K562 (cell line): ENCODE results near the gene PPOX. TPM values are rescaled to one million over a fixed set of nuclear protein-coding genes. Genes with fewer than 3 reads are reported as not detected.
A peak's percentile ranks its signal among the peaks of the same experiment; 100 is the strongest.

ENCODE experiments used
- EZH2 ChIP-seq: IDR thresholded peaks from 2 replicates; pipeline ENCODE4 v1.6.1; 2012; ENCODE audit warnings: low read depth, mild to moderate bottlenecking, inconsistent platforms, low read length, borderline replicate concordance
- MEIS2 ChIP-seq: fragments of 450-650 bp; IDR thresholded peaks from 2 replicates; pipeline ENCODE4 v1.6.1; 2014; ENCODE audit warnings: mild to moderate bottlenecking; ENCODE audit not compliant: partially characterized antibody
- NEUROD1 ChIP-seq: fragments of 150-350 bp; IDR thresholded peaks from 2 replicates; pipeline ENCODE4 v1.6.1; 2014; ENCODE audit warnings: borderline replicate concordance, low read length, low read depth; ENCODE audit not compliant: partially characterized antibody
- RHOXF2B ChIP-seq: fragments of 250-450 bp; sonication (Bioruptor Pico); conservative IDR thresholded peaks from 2 replicates; pipeline ENCODE4 v1.5.1; 2021
- TARDBP ChIP-seq: fragments of 450-650 bp; IDR thresholded peaks from 2 replicates; pipeline ENCODE4 v1.6.1; 2016
- polyA plus RNA-seq, 8 experiments: library from polyadenylated mRNA; depleted of rRNA in 4 of 8; stranded (reverse) in 5 of 8; unstranded in 3 of 8; fragments of >200 nt; fragmentation: Nextera tagmentation in 2 of 8; fragmentation: Illumina TruSeq in 1 of 8; extraction: Ambion mirVana in 2 of 8; extraction: Trizol in 1 of 8; gene quantifications; 2 replicates each; pipeline versions ENCODE4 v1.2.1 to v1.2.3, GENCODE V29; 2011 to 2014; ENCODE audit warnings: inconsistent platforms in 1 of 8, missing spikeins in 1 of 8
- total RNA-seq, 7 experiments: library from RNA; depleted of rRNA in 6 of 7; stranded (reverse); fragments of >200 nt in 6 of 7; fragmentation: Illumina TruSeq in 2 of 7; extraction: Trizol in 2 of 7; gene quantifications; 2 replicates each; pipeline versions ENCODE4 v1.2.1 to v1.2.3, GENCODE V29; 2011 to 2021; ENCODE audit warnings: low replicate concordance in 1 of 7
- TF ChIP-seq, protein P1 (sequence below): fragments of 450-650 bp; IDR thresholded peaks from 2 replicates; pipeline ENCODE4 v1.6.1; 2016; ENCODE audit warnings: mild to moderate bottlenecking, moderate library complexity
- TF ChIP-seq, protein P2 (sequence below): sonication (generic); formaldehyde crosslinking; IDR thresholded peaks from 2 replicates; pipeline ENCODE4 v1.8.0; 2022; ENCODE audit warnings: mild to moderate bottlenecking, missing genetic modification reagents
- TF ChIP-seq, protein P3 (sequence below): sonication (generic); formaldehyde crosslinking; IDR thresholded peaks from 2 replicates; pipeline ENCODE4 v1.4.0; 2020; ENCODE audit warnings: mild to moderate bottlenecking, missing genetic modification reagents

The PPOX gene
- total and polyA plus RNA-seq, 9 of the 15 experiments (the other 6 are each of a cell fraction or from before 2014, with no cell fraction given): 17.0 to 57.1 (median 38.9) TPM

DNA sequence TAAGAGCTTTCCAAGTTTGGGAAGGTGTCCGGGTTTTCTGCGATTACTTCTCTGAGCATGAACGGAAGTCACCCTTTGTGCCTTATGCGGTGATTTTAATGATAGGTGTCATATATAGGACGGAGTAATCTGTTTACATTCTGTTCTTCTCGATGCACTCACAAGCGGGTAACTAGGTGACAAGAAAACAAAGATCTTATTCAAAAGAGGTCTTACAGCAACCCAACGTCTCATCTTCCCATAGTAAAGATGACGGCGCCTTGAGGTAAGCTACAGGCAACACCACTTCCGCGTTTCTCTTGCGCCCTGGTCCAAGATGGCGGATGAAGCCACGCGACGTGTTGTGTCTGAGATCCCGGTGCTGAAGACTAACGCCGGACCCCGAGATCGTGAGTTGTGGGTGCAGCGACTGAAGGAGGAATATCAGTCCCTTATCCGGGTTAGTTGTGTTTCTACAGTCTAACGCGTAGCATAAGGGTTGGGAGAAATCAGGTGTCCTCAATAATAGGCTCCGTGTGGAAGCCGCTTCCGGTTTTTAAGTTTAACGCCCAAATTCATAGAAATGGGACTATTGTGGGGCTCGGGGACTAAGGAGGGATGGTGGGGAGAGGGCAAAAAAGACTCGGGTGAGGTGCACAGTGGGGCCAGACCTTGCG lies 12.4 kb upstream of the PPOX start, which contains the start of gene UFC1 (continued):
- TF ChIP-seq, protein P1, sequence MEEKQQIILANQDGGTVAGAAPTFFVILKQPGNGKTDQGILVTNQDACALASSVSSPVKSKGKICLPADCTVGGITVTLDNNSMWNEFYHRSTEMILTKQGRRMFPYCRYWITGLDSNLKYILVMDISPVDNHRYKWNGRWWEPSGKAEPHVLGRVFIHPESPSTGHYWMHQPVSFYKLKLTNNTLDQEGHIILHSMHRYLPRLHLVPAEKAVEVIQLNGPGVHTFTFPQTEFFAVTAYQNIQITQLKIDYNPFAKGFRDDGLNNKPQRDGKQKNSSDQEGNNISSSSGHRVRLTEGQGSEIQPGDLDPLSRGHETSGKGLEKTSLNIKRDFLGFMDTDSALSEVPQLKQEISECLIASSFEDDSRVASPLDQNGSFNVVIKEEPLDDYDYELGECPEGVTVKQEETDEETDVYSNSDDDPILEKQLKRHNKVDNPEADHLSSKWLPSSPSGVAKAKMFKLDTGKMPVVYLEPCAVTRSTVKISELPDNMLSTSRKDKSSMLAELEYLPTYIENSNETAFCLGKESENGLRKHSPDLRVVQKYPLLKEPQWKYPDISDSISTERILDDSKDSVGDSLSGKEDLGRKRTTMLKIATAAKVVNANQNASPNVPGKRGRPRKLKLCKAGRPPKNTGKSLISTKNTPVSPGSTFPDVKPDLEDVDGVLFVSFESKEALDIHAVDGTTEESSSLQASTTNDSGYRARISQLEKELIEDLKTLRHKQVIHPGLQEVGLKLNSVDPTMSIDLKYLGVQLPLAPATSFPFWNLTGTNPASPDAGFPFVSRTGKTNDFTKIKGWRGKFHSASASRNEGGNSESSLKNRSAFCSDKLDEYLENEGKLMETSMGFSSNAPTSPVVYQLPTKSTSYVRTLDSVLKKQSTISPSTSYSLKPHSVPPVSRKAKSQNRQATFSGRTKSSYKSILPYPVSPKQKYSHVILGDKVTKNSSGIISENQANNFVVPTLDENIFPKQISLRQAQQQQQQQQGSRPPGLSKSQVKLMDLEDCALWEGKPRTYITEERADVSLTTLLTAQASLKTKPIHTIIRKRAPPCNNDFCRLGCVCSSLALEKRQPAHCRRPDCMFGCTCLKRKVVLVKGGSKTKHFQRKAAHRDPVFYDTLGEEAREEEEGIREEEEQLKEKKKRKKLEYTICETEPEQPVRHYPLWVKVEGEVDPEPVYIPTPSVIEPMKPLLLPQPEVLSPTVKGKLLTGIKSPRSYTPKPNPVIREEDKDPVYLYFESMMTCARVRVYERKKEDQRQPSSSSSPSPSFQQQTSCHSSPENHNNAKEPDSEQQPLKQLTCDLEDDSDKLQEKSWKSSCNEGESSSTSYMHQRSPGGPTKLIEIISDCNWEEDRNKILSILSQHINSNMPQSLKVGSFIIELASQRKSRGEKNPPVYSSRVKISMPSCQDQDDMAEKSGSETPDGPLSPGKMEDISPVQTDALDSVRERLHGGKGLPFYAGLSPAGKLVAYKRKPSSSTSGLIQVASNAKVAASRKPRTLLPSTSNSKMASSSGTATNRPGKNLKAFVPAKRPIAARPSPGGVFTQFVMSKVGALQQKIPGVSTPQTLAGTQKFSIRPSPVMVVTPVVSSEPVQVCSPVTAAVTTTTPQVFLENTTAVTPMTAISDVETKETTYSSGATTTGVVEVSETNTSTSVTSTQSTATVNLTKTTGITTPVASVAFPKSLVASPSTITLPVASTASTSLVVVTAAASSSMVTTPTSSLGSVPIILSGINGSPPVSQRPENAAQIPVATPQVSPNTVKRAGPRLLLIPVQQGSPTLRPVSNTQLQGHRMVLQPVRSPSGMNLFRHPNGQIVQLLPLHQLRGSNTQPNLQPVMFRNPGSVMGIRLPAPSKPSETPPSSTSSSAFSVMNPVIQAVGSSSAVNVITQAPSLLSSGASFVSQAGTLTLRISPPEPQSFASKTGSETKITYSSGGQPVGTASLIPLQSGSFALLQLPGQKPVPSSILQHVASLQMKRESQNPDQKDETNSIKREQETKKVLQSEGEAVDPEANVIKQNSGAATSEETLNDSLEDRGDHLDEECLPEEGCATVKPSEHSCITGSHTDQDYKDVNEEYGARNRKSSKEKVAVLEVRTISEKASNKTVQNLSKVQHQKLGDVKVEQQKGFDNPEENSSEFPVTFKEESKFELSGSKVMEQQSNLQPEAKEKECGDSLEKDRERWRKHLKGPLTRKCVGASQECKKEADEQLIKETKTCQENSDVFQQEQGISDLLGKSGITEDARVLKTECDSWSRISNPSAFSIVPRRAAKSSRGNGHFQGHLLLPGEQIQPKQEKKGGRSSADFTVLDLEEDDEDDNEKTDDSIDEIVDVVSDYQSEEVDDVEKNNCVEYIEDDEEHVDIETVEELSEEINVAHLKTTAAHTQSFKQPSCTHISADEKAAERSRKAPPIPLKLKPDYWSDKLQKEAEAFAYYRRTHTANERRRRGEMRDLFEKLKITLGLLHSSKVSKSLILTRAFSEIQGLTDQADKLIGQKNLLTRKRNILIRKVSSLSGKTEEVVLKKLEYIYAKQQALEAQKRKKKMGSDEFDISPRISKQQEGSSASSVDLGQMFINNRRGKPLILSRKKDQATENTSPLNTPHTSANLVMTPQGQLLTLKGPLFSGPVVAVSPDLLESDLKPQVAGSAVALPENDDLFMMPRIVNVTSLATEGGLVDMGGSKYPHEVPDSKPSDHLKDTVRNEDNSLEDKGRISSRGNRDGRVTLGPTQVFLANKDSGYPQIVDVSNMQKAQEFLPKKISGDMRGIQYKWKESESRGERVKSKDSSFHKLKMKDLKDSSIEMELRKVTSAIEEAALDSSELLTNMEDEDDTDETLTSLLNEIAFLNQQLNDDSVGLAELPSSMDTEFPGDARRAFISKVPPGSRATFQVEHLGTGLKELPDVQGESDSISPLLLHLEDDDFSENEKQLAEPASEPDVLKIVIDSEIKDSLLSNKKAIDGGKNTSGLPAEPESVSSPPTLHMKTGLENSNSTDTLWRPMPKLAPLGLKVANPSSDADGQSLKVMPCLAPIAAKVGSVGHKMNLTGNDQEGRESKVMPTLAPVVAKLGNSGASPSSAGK: no peak
- TF ChIP-seq EZH2 (no peak), RHOXF2B (CRISPR knock-in tag) (no peak), TARDBP (no peak; the same call in 1 of the 2 replicates), MEIS2 (no peak), NEUROD1 (peak; percentile 83)
- TF ChIP-seq, protein P2, sequence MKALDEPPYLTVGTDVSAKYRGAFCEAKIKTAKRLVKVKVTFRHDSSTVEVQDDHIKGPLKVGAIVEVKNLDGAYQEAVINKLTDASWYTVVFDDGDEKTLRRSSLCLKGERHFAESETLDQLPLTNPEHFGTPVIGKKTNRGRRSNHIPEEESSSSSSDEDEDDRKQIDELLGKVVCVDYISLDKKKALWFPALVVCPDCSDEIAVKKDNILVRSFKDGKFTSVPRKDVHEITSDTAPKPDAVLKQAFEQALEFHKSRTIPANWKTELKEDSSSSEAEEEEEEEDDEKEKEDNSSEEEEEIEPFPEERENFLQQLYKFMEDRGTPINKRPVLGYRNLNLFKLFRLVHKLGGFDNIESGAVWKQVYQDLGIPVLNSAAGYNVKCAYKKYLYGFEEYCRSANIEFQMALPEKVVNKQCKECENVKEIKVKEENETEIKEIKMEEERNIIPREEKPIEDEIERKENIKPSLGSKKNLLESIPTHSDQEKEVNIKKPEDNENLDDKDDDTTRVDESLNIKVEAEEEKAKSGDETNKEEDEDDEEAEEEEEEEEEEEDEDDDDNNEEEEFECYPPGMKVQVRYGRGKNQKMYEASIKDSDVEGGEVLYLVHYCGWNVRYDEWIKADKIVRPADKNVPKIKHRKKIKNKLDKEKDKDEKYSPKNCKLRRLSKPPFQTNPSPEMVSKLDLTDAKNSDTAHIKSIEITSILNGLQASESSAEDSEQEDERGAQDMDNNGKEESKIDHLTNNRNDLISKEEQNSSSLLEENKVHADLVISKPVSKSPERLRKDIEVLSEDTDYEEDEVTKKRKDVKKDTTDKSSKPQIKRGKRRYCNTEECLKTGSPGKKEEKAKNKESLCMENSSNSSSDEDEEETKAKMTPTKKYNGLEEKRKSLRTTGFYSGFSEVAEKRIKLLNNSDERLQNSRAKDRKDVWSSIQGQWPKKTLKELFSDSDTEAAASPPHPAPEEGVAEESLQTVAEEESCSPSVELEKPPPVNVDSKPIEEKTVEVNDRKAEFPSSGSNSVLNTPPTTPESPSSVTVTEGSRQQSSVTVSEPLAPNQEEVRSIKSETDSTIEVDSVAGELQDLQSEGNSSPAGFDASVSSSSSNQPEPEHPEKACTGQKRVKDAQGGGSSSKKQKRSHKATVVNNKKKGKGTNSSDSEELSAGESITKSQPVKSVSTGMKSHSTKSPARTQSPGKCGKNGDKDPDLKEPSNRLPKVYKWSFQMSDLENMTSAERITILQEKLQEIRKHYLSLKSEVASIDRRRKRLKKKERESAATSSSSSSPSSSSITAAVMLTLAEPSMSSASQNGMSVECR (CRISPR knock-in tag): peak; percentile 86
- TF ChIP-seq, protein P3, sequence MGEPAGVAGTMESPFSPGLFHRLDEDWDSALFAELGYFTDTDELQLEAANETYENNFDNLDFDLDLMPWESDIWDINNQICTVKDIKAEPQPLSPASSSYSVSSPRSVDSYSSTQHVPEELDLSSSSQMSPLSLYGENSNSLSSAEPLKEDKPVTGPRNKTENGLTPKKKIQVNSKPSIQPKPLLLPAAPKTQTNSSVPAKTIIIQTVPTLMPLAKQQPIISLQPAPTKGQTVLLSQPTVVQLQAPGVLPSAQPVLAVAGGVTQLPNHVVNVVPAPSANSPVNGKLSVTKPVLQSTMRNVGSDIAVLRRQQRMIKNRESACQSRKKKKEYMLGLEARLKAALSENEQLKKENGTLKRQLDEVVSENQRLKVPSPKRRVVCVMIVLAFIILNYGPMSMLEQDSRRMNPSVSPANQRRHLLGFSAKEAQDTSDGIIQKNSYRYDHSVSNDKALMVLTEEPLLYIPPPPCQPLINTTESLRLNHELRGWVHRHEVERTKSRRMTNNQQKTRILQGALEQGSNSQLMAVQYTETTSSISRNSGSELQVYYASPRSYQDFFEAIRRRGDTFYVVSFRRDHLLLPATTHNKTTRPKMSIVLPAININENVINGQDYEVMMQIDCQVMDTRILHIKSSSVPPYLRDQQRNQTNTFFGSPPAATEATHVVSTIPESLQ (CRISPR knock-in tag): no peak
